Natural killer cell (primary cell): ENCODE results near the gene EPHA7. TPM values are rescaled to one million over a fixed set of nuclear protein-coding genes. Genes with fewer than 3 reads are reported as not detected.

Source experiments
- ATAC-seq, 3 donors: fragments of 150-1000 bp in 2 of 3; fragments of 200-7000 bp in 1 of 3; cut with Tn5 transposase; 1 replicate in 1 of 3; 2 replicates in 2 of 3; pipeline ENCODE4 v1.10.0; 2021; ENCODE audit warnings: mild to moderate bottlenecking in 2 of 3, moderate library complexity in 2 of 3
- DNase-seq, 2 donors: peaks; one replicate each; pipeline versions ENCODE4 v3.0.0 to v3.0.0-alpha.2; 2013 to 2021; ENCODE audit warnings: mixed read lengths in 1 of 2
- H3K27ac ChIP-seq: one replicate; pipeline ENCODE4 v1.5.1; 2013; ENCODE audit warnings: mild to moderate bottlenecking, low read length
- H3K27me3 ChIP-seq: one replicate; pipeline ENCODE4 v1.6.1; 2013; ENCODE audit warnings: low read length; ENCODE audit not compliant: control insufficient read depth, insufficient read depth
- H3K36me3 ChIP-seq: one replicate; pipeline ENCODE4 v1.6.1; 2013; ENCODE audit warnings: low read length; ENCODE audit not compliant: control insufficient read depth, insufficient read depth
- H3K4me1 ChIP-seq: one replicate; pipeline ENCODE4 v1.6.1; 2013; ENCODE audit warnings: low read length; ENCODE audit not compliant: control insufficient read depth, insufficient read depth
- H3K4me3 ChIP-seq: one replicate; pipeline ENCODE4 v1.5.1; 2013; ENCODE audit warnings: low read length
- H3K9me3 ChIP-seq: one replicate; pipeline ENCODE4 v1.6.1; 2013; ENCODE audit warnings: low read length; ENCODE audit not compliant: control insufficient read depth, insufficient read depth
- H3K27ac Mint-ChIP-seq, 2 donors: one replicate each; pipeline ENCODE4 v1.8.0; 2022; ENCODE audit warnings: mild to moderate bottlenecking in 2 of 2, mixed read lengths in 2 of 2, moderate library complexity in 1 of 2
- H3K27me3 Mint-ChIP-seq, 2 donors: one replicate each; pipeline ENCODE4 v1.8.0; 2022; ENCODE audit warnings: low read depth in 2 of 2, mixed read lengths in 2 of 2
- H3K36me3 Mint-ChIP-seq: one replicate; pipeline ENCODE4 v1.8.0; 2022; ENCODE audit warnings: mixed read lengths
- H3K4me1 Mint-ChIP-seq, 2 donors: one replicate each; pipeline ENCODE4 v1.8.0; 2022; ENCODE audit warnings: mixed read lengths in 2 of 2
- H3K4me3 Mint-ChIP-seq: one replicate; pipeline ENCODE4 v1.8.0; 2022; ENCODE audit warnings: mild to moderate bottlenecking, moderate library complexity, mixed read lengths
- H3K9me3 Mint-ChIP-seq, 2 donors: one replicate each; pipeline ENCODE4 v1.8.0; 2022; ENCODE audit warnings: mixed read lengths in 2 of 2
- WGBS: methylation state at CpG from one replicate; pipeline ENCODE4 v1.1.7; 2013; ENCODE audit warnings: missing lambda C conversion rate; ENCODE audit not compliant: insufficient coverage; 5-methylcytosine and 5-hydroxymethylcytosine counted together
- intact Hi-C: fragments of 100-400 bp; cut with micrococcal nuclease; formaldehyde crosslinking; loops from one replicate; pipeline ENCODE4 v1.14.2; 2022
- total RNA-seq, 4 donors: library from RNA; stranded (reverse); fragments of 120-200 nt in 1 of 4; gene quantifications; one replicate each; pipeline versions ENCODE4 v1.2.3 to v1.2.4, GENCODE V29; 2013 to 2022
- TF ChIP-seq, protein P1 (sequence below): fragments of 200-600 bp; IDR thresholded peaks from one replicate; pipeline ENCODE4 v1.8.0; 2022; ENCODE audit warnings: antibody characterized with exemption

The EPHA7 gene
- total RNA-seq, 3 donors from 2014 or later (not counting 1 experiment from before 2014, with no cell fraction given): not detected

DNA sequence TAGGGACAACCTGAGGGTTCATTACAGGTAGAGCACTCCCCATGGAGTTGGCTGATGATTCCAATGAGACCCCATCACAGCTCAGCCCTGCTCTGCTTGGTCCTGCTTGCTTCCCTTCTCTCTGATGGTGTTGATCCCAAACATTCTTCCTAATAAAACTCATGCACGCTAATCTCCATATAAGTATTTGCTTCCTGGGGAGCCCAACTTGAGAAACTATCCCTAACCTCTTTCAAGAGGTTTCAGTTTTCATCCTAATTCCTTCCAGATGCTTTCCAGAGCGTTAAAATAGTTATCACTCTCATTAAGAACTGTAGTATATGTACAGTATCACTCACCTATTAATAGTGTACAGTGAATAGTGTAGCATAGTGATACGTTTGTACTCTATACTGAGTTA is 68.1 kb downstream of the EPHA7 start:
- Histone ChIP-seq H3K27me3 (no peaks in the 10 kb centered on the region), H3K27ac (no peak overlapping the region), H3K4me1 (no peaks in the 10 kb centered on the region), H3K36me3 (no peaks in the 10 kb centered on the region), H3K9me3 (no peaks in the 10 kb centered on the region), H3K4me3 (no peak overlapping the region)
- WGBS: 86% methylated on average over 1 of the region's 3 CpGs
- no peak overlapping the region for H3K27ac Mint-ChIP-seq
- no peaks in the 10 kb centered on the region for H3K36me3 Mint-ChIP-seq
- no peaks in the 10 kb centered on the region for H3K4me1 Mint-ChIP-seq
- H3K9me3 Mint-ChIP-seq: peaks cover 3 to 7% of the 10 kb centered on the region in 2 donors
- no peak for DNase-seq
- no peak for ATAC-seq
- intact Hi-C loops: no loop called here
- TF ChIP-seq, protein P1, sequence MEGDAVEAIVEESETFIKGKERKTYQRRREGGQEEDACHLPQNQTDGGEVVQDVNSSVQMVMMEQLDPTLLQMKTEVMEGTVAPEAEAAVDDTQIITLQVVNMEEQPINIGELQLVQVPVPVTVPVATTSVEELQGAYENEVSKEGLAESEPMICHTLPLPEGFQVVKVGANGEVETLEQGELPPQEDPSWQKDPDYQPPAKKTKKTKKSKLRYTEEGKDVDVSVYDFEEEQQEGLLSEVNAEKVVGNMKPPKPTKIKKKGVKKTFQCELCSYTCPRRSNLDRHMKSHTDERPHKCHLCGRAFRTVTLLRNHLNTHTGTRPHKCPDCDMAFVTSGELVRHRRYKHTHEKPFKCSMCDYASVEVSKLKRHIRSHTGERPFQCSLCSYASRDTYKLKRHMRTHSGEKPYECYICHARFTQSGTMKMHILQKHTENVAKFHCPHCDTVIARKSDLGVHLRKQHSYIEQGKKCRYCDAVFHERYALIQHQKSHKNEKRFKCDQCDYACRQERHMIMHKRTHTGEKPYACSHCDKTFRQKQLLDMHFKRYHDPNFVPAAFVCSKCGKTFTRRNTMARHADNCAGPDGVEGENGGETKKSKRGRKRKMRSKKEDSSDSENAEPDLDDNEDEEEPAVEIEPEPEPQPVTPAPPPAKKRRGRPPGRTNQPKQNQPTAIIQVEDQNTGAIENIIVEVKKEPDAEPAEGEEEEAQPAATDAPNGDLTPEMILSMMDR: no peak
- no peak overlapping the region for H3K4me3 Mint-ChIP-seq
- no peaks in the 10 kb centered on the region for H3K27me3 Mint-ChIP-seq

DNA sequence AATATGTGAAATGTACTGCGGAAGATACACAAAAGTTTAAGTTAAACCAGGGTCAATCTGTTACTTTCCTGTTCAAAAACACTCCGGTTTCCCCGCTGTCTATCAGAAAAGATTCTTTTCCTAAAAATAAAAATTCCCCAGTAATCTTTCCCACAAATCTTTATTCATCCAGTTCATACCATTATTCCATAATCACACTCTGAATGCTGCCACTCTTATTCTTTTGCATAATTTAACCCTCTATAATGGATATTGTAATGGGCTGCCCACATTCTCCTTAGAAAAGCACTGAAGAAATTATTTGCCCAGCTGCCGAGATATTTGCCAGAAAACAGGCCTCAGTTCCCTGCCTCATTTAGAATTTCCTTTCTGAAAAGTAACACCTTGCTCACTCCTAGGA is 68.6 kb downstream of the EPHA7 start:
- Histone ChIP-seq H3K9me3 (no peaks in the 10 kb centered on the region), H3K4me1 (no peaks in the 10 kb centered on the region), H3K27me3 (no peaks in the 10 kb centered on the region), H3K36me3 (no peaks in the 10 kb centered on the region), H3K4me3 (no peak overlapping the region), H3K27ac (no peak overlapping the region)
- Mint-ChIP-seq H3K4me3 (no peak overlapping the region), H3K4me1 (no peaks in the 10 kb centered on the region), H3K36me3 (no peaks in the 10 kb centered on the region), H3K9me3 (peaks cover 3 to 10% of the 10 kb centered on the region in 2 donors), H3K27me3 (no peaks in the 10 kb centered on the region), H3K27ac (no peak overlapping the region)
- ATAC-seq: no peak
- no peak for DNase-seq
- intact Hi-C loops: no loop called here
- TF ChIP-seq, protein P1: no peak
- 89% methylated on average over 4 of the region's 4 CpGs for WGBS

DNA sequence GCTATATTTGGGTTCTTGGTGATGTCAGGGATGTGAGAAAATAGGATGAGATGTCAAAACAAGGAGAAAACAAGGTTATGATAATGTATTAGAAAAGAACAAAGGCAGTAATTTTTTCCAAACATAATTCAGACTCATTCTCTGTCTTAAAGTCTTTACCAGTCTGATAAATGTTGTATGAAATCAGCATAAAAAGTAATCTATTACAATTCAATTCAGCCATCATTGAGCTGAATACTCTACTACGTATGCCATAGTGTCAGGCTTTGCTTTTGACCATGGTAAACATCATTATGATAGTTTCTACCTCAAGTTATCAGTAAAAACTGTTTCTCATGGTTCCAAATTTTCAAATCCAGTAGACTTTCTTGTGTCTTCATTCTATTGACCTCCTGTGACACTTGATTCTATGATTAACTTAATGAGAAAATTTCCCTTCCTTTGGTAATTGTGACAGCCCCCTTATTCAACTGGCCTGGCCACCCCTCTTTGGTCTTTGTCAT is 75.0 kb downstream of the EPHA7 start:
- no peak overlapping the region for H3K4me3 ChIP-seq
- 100% methylated on average over 1 of the region's 1 CpG for WGBS
- TF ChIP-seq, protein P1: no peak
- H3K27me3 ChIP-seq: no peaks in the 10 kb centered on the region
- Mint-ChIP-seq H3K9me3 (peaks cover 0 to 6% of the 10 kb centered on the region in 2 donors), H3K4me3 (no peak overlapping the region), H3K4me1 (no peaks in the 10 kb centered on the region), H3K27me3 (no peaks in the 10 kb centered on the region), H3K36me3 (no peaks in the 10 kb centered on the region), H3K27ac (no peak overlapping the region)
- intact Hi-C loops: no loop called here
- no peak for ATAC-seq
- no peaks in the 10 kb centered on the region for H3K9me3 ChIP-seq
- DNase-seq: no peak
- no peaks in the 10 kb centered on the region for H3K36me3 ChIP-seq
- H3K4me1 ChIP-seq: no peaks in the 10 kb centered on the region
- H3K27ac ChIP-seq: no peak overlapping the region

DNA sequence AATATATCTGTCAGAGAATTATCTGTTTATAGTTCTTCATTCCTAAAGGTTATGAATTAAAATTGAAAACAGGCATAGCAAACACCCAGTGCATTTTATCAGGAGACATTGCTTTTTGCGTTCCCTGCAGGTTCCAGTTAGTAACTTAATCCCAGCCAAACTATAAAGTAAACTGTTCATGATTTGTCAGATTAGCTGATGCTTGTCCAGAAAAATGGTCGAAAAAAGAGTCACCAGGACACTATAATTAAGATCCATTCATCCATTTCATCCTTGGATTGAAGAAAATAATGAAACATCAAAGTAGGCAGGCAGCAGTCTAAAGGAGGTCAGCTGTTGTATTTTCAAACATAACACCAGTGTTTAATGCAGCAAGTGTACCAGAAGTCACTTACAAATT is 75.9 kb downstream of the EPHA7 start:
- Mint-ChIP-seq H3K4me1 (no peaks in the 10 kb centered on the region), H3K27ac (no peak overlapping the region)
- H3K27me3 ChIP-seq: no peaks in the 10 kb centered on the region

More for the DNA sequence above, 75.9 kb downstream of the EPHA7 start:
- H3K4me3 ChIP-seq: no peak overlapping the region
- intact Hi-C loops: no loop called here
- TF ChIP-seq, protein P1: no peak
- peaks cover 0 to 6% of the 10 kb centered on the region in 2 donors for H3K9me3 Mint-ChIP-seq
- WGBS: 55% methylated on average over 2 of the region's 2 CpGs
- H3K36me3 ChIP-seq: no peaks in the 10 kb centered on the region
- no peaks in the 10 kb centered on the region for H3K27me3 Mint-ChIP-seq
- no peaks in the 10 kb centered on the region for H3K36me3 Mint-ChIP-seq
- H3K4me3 Mint-ChIP-seq: no peak overlapping the region
- ATAC-seq: no peak
- DNase-seq: no peak
- no peaks in the 10 kb centered on the region for H3K9me3 ChIP-seq
- no peaks in the 10 kb centered on the region for H3K4me1 ChIP-seq
- no peak overlapping the region for H3K27ac ChIP-seq
